CD4-positive, alpha-beta T cell treated with Interleukin-12 subunit alpha and Interleukin-12 subunit beta, for 1 hour (primary cell): ENCODE results near the gene PCDHA3.
"Not testable (repeated sequence)": the region's sequence is repeated elsewhere in the genome, so short reads cannot be mapped to it uniquely, and the experiment has no call there.

Experiments
- DNase-seq: peaks from one replicate; pipeline ENCODE4 v3.0.0-alpha.2; 2020

PCDHA3 gene

DNA sequence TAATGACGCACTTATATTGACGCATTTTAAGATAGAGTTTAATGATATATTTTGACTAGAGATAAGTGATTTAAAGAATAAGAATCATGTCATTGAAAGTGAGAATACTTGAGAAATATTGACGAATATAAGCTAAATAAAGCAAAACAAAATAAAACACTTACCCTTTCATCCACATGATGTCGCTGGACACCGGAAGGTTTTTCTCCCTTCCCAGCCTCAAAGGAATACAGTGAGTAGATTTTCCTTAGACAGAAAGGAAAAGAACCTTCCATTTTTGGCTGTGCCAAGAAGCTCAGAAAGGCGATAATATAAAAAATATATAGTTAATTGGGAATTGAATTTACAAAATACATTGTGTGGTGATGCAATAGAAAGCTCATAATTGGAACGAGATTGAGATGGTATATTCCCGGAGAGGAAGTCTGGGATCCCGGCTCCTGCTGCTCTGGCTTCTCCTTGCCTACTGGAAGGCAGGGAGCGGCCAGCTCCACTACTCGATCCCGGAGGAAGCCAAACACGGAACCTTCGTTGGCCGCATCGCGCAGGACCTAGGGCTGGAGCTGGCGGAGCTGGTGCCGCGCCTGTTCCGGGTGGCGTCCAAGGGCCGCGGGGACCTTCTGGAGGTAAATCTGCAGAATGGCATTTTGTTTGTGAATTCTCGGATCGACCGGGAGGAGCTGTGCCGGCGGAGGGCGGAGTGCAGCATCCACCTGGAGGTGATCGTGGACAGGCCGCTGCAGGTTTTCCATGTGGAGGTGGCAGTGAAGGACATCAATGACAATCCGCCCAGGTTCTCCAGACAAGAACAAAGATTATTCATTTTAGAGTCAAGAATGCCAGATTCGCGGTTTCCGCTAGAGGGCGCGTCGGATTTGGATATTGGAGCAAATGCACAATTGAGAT lies 20.8 kb downstream of the PCDHA3 start, which contains the start of gene PCDHA5:
Gene PCDHA5 (plus strand): TSS at position 239 of the 906 bp plus-strand sequence.
- DNase-seq: no peak

GRCh38 chr5:140822281-140822629 lies 21.4 kb downstream of the PCDHA3 start:
- no peak for DNase-seq

DNA sequence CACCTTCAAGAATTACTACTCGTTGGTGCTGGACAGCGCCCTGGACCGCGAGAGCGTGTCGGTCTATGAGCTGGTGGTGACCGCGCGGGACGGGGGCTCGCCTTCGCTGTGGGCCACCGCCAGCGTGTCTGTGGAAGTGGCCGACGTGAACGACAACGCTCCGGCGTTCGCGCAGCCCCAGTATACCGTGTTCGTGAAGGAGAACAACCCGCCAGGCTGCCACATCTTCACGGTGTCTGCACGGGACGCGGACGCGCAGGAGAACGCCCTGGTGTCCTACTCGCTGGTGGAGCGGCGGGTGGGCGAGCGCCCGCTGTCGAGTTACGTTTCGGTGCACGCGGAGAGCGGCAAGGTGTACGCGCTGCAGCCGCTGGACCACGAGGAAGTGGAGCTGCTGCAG lies 22.1 kb downstream of the PCDHA3 start:
- DNase-seq: not testable (repeated sequence)

DNA sequence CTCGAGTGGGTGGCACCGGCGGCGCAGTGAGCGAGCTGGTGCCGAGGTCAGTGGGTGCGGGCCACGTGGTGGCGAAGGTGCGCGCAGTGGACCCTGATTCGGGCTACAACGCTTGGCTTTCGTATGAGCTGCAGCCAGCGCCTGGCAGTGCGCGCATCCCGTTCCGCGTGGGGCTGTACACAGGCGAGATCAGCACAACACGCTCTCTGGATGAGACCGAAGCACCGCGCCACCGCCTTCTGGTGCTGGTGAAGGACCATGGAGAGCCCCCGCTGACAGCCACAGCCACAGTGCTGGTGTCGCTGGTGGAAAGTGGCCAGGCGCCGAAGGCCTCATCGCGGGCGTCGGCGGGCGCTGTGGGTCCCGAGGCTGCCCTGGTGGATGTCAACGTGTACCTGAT lies 22.6 kb downstream of the PCDHA3 start:
- DNase-seq: no peak

DNA sequence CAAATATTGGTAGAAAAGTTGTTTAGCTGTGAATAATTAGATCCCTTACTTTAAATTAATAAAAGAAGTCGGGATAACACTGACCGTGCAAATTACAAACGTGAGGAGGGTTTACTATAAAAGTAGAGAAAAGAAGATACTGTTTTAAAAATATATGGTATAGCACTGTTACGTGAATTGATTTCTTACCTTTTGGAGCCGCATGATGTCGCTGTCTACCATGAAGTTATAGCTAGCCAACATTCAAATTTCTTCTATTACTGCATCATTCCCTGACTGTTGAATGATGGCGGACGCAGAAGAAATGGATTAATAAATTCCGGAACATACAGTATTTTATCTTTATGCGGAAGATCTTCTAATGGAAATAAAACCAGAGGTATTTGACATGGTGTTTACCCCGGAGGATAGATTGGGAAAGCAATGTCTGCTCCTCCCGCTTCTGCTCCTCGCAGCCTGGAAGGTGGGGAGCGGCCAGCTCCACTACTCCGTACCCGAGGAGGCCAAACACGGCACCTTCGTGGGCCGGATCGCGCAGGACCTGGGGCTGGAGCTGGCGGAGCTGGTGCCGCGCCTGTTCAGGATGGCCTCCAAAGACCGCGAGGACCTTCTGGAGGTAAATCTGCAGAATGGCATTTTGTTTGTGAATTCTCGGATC lies 27.0 kb downstream of the PCDHA3 start, which contains the start of gene PCDHA6:
Gene PCDHA6 (plus strand): TSS at position 257 of the 658 bp plus-strand sequence. CDS start 132 bp downstream, at position 389.
- no peak for DNase-seq

DNA sequence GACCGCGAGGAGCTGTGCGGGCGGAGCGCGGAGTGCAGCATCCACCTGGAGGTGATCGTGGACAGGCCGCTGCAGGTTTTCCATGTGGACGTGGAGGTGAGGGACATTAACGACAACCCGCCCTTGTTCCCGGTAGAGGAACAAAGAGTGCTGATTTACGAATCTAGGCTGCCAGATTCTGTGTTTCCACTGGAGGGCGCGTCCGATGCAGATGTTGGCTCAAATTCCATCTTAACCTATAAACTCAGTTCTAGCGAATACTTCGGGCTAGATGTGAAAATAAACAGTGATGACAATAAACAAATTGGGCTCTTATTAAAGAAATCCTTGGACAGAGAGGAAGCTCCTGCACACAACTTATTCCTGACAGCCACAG lies 27.5 kb downstream of the PCDHA3 start:
- no peak for DNase-seq

DNA sequence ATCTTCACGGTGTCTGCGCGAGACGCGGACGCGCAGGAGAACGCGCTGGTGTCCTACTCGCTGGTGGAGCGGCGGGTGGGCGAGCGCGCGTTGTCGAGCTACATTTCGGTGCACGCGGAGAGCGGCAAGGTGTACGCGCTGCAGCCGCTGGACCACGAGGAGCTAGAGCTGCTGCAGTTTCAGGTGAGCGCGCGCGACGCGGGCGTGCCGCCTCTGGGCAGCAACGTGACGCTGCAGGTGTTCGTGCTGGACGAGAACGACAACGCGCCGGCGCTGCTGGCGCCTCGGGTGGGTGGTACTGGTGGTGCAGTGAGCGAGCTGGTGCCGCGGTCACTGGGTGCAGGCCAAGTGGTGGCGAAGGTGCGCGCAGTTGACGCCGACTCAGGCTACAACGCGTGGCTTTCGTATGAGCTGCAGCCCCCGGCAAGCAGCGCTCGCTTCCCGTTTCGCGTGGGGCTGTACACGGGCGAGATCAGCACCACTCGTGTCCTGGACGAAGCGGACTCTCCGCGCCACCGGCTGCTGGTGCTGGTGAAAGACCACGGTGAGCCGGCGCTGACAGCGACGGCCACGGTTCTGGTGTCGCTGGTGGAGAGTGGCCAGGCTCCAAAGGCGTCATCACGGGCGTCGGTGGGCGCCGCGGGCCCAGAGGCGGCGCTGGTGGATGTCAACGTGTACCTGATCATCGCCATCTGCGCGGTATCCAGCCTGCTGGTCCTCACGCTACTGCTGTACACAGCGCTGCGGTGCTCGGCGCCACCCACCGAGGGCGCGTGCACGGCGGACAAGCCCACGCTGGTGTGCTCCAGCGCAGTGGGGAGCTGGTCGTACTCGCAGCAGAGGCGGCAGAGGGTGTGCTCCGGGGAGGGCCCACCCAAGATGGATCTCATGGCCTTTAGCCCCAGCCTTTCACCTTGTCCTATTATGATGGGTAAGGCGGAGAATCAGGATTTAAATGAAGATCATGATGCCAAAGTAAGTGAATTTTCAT lies 28.9 kb downstream of the PCDHA3 start:
- not testable (repeated sequence) for DNase-seq

GRCh38 chr5:140833993-140834392 lies 33.1 kb downstream of the PCDHA3 start, which contains the start of gene PCDHA7:
PCDHA7 (plus strand) TSS chr5:140834269; CDS start chr5:140834384, 115 bp downstream.
- DNase-seq: no peak

DNA sequence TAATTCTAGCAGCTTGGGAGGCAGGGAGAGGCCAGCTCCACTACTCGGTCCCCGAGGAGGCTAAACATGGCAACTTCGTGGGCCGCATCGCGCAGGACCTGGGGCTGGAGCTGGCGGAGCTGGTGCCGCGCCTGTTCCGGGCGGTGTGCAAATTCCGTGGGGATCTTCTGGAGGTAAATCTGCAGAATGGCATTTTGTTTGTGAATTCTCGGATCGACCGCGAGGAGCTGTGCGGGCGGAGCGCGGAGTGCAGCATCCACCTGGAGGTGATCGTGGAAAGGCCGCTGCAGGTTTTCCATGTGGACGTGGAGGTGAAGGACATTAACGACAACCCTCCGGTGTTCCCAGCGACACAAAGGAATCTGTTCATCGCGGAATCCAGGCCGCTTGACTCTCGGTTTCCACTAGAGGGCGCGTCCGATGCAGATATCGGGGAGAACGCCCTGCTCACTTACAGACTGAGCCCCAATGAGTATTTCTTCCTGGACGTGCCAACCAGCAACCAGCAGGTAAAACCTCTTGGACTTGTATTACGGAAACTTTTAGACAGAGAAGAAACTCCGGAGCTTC lies 33.7 kb downstream of the PCDHA3 start:
- DNase-seq: not testable (repeated sequence)

DNA sequence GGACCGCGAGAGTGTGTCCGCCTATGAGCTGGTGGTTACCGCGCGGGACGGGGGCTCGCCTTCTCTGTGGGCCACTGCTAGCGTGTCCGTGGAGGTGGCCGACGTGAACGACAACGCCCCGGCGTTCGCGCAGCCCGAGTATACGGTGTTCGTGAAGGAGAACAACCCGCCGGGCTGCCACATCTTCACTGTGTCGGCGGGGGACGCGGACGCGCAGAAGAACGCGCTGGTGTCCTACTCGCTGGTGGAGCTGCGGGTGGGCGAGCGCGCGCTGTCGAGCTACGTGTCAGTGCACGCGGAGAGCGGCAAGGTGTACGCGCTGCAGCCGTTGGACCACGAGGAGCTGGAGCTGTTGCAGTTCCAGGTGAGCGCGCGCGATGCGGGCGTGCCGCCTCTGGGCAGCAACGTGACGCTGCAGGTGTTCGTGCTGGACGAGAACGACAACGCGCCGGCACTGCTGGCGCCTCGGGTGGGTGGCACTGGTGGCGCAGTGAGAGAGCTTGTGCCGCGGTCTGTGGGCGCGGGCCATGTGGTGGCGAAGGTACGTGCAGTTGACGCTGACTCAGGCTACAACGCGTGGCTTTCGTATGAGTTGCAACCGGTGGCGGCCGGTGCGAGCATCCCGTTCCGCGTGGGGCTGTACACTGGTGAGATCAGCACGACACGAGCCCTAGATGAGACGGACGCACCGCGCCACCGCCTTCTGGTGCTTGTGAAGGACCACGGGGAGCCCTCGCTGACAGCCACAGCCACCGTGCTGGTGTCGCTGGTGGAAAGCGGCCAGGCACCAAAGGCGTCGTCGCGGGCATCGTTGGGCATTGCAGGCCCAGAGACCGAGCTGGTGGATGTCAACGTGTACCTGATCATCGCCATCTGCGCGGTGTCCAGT lies 35.0 kb downstream of the PCDHA3 start:
- no peak for DNase-seq

GRCh38 chr5:140840978-140841962 lies 40.4 kb downstream of the PCDHA3 start, which contains the start of gene PCDHA8:
PCDHA8 (plus strand) TSS chr5:140841187; CDS start chr5:140841322, 135 bp downstream.
- DNase-seq: peak; percentile 6

DNA sequence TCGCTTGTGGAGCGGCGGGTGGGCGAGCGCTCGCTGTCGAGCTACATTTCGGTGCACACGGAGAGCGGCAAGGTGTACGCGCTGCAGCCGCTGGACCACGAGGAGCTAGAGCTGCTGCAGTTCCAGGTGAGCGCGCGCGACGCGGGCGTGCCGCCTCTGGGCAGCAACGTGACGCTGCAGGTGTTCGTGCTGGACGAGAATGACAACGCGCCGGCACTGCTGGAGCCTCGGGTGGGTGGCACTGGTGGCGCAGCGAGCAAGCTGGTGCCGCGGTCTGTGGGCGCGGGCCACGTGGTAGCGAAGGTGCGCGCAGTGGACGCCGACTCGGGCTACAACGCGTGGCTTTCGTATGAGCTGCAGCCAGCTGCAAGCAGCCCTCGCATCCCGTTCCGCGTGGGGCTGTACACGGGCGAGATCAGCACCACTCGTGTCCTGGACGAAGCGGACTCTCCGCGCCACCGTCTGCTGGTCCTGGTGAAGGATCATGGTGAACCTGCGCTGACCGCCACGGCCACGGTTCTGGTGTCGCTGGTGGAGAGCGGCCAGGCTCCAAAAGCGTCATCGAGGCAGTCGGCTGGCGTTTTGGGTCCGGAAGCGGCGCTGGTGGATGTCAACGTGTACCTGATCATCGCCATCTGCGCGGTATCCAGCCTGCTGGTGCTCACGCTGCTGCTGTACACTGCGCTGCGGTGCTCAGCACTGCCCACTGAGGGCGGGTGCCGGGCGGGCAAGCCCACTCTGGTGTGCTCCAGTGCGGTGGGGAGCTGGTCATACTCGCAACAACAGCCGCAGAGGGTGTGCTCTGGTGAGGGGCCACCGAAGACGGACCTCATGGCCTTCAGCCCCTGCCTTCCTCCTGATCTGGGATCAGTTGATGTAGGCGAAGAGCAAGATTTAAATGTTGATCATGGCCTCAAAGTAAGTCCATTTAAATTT lies 42.2 kb downstream of the PCDHA3 start:
- no peak for DNase-seq

DNA sequence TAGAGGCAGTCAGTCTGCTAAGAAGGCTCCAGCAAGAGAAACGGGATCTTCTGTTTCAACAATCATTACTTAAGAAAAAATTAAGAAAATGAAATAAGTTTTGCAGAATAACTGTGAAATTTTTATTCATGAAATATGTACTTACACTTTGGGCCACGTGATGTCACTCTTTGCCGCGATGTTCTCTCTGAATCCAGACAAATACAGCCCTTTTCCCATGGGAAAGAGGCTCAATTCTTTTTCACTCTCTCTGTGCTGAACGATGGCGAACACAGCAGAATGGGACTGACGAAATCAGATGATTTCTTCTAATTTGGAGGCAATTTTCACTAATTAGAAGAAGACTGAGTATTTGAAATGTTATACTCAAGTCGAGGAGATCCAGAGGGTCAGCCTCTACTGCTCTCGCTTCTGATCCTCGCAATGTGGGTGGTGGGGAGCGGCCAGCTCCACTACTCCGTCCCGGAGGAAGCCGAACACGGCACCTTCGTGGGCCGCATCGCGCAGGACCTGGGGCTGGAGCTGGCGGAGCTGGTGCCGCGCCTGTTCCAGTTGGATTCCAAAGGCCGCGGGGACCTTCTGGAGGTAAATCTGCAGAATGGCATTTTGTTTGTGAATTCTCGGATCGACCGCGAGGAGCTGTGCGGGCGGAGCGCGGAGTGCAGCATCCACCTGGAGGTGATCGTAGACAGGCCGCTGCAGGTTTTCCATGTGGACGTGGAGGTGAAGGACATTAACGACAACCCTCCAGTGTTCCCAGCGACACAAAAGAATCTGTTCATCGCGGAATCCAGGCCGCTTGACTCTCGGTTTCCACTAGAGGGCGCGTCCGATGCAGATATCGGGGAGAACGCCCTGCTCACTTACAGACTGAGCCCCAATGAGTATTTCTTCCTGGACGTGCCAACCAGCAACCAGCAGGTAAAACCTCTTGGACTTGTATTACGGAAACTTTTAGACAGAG lies 47.6 kb downstream of the PCDHA3 start, which contains the start of gene PCDHA9:
Gene PCDHA9 (plus strand): TSS at position 244 of the 964 bp plus-strand sequence. CDS start 114 bp downstream, at position 358.
- DNase-seq: not testable (repeated sequence)

GRCh38 chr5:140849831-140850634 lies 49.2 kb downstream of the PCDHA3 start:
- DNase-seq: not testable (repeated sequence)
